Endothelial cell (in vitro differentiated cells): ENCODE data around the gene HYAL3. TPM values are rescaled to one million over a fixed set of nuclear protein-coding genes. Genes with fewer than 3 reads are reported as not detected.
A peak's percentile ranks its signal among the peaks of the same experiment; 100 is the strongest.

Experiments
- DNase-seq: peaks from one replicate; pipeline ENCODE4 v3.0.0; 2021; ENCODE audit warnings: low spot score
- H3K27ac Mint-ChIP-seq: one replicate; pipeline ENCODE4 v1.8.0; 2021; ENCODE audit warnings: mixed read lengths, inconsistent platforms; ENCODE audit not compliant: unreplicated experiment
- H3K27me3 Mint-ChIP-seq: one replicate; pipeline ENCODE4 v1.8.0; 2021; ENCODE audit warnings: mild to moderate bottlenecking, moderate library complexity, mixed read lengths, inconsistent platforms; ENCODE audit not compliant: unreplicated experiment
- H3K36me3 Mint-ChIP-seq: one replicate; pipeline ENCODE4 v1.8.0; 2021; ENCODE audit warnings: mild to moderate bottlenecking, low read depth, mixed read lengths, inconsistent platforms; ENCODE audit not compliant: unreplicated experiment
- H3K4me1 Mint-ChIP-seq: one replicate; pipeline ENCODE4 v1.8.0; 2021; ENCODE audit warnings: mild to moderate bottlenecking, mixed read lengths, inconsistent platforms; ENCODE audit not compliant: unreplicated experiment
- H3K4me3 Mint-ChIP-seq: one replicate; pipeline ENCODE4 v1.8.0; 2021; ENCODE audit warnings: mild to moderate bottlenecking, mixed read lengths, inconsistent platforms; ENCODE audit not compliant: unreplicated experiment
- H3K9me3 Mint-ChIP-seq: one replicate; pipeline ENCODE4 v1.8.0; 2021; ENCODE audit warnings: mixed read lengths, inconsistent platforms; ENCODE audit not compliant: unreplicated experiment
- total RNA-seq: library from RNA; stranded (reverse); fragmentation: NEBNext Ultra II Directional; extraction: Animal tissue kit (Norgen Biotek cat#: 25700); gene quantifications from one replicate; pipeline ENCODE4 v1.2.1, GENCODE V29; 2021; ENCODE audit not compliant: unreplicated experiment
- TF ChIP-seq, protein P1 (sequence below): fragments of 200-600 bp; sonication (generic); IDR thresholded peaks from one replicate; pipeline ENCODE4 v1.5.0; 2021; ENCODE audit warnings: antibody characterized with exemption; ENCODE audit not compliant: unreplicated experiment

The HYAL3 gene
- total RNA-seq, 1 donor from 2014 or later, result 12.7 TPM

DNA sequence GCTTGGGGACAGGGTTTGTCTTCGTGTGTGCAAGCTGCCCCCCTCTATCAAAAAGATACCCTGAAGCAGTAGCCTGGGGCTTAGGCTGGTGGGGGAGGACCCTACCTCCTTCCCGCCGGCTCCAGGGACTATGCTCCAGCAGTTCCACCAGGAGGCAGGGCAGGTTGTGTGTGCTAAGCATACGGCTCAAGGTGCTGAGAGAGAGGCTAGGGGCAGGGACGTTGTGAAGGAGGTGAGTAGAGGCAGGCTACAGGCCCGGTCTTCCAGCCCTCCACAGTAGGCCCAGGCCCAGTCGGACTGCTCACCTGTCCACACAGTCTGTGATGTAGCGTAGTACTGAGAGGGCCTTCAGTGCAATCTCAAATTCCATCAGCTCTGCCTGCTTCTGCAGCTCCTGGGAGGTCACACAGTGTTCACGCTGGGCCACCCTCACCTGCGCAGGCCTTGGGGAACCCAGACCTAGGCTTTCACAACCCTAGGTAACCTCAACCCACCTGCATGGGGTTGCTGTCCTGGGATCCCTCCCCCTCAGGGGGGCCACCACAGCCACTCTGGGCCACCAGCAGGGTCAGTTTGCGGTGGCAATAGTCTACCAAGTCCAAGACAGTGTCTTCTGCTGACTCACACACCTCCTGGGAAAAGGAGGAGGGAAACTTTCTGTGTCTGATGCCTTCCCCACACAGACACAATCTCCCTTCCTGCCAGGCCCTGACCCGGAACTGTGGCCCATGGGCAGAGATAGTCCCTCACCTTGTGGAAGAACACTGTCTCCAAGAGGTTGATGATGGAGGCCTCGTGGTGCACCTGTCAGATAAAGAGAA, 43.8 kb upstream of the HYAL3 start:
- H3K4me1 Mint-ChIP-seq, result peaks cover 20% of the 10 kb centered on the region
- peaks cover 10% of the 10 kb centered on the region for H3K36me3 Mint-ChIP-seq
- TF ChIP-seq, protein P1, sequence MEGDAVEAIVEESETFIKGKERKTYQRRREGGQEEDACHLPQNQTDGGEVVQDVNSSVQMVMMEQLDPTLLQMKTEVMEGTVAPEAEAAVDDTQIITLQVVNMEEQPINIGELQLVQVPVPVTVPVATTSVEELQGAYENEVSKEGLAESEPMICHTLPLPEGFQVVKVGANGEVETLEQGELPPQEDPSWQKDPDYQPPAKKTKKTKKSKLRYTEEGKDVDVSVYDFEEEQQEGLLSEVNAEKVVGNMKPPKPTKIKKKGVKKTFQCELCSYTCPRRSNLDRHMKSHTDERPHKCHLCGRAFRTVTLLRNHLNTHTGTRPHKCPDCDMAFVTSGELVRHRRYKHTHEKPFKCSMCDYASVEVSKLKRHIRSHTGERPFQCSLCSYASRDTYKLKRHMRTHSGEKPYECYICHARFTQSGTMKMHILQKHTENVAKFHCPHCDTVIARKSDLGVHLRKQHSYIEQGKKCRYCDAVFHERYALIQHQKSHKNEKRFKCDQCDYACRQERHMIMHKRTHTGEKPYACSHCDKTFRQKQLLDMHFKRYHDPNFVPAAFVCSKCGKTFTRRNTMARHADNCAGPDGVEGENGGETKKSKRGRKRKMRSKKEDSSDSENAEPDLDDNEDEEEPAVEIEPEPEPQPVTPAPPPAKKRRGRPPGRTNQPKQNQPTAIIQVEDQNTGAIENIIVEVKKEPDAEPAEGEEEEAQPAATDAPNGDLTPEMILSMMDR, result no peak
- H3K27ac Mint-ChIP-seq, result no peak overlapping the region
- no peak for DNase-seq
- H3K4me3 Mint-ChIP-seq, result no peak overlapping the region
- no peaks in the 10 kb centered on the region for H3K9me3 Mint-ChIP-seq
- peaks cover 29% of the 10 kb centered on the region for H3K27me3 Mint-ChIP-seq

DNA sequence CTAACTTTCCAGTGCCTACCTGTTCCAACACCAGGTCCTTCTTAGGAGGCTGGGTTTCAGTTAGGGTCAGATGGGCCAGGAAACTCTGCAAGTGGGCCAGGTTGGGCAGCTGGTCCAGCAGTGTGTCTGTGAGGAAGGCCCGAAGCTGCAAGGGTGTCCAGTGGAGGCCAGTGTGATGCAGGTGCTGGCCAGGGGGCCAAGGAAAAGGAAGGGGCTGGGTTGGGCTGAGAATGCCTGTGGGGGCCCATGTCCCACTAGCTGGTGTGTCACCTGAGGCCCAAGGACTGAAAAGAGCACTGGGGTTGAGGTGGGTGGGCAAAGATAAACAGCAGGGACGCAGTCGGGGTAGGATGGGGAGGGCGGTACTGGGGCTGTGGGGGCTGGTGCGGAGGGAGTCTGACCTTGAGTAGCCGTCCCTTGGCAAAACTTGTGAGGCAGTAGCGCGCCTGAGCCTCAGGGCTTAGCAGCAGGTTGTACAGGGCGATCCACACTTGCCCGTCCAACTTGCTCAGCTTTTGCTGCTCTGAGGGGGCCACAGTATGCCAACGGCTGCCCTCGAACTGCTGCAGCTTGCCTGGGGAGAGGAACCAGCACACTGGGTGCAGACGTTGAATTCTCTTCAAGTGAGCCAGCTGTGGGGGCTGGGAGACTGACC, 42.9 kb upstream of the HYAL3 start:
- H3K27me3 Mint-ChIP-seq, result peaks cover 30% of the 10 kb centered on the region
- TF ChIP-seq, protein P1, result no peak
- peaks cover 21% of the 10 kb centered on the region for H3K4me1 Mint-ChIP-seq
- H3K4me3 Mint-ChIP-seq, result no peak overlapping the region
- H3K27ac Mint-ChIP-seq, result no peak overlapping the region
- no peak for DNase-seq
- peaks cover 10% of the 10 kb centered on the region for H3K36me3 Mint-ChIP-seq
- no peaks in the 10 kb centered on the region for H3K9me3 Mint-ChIP-seq

DNA sequence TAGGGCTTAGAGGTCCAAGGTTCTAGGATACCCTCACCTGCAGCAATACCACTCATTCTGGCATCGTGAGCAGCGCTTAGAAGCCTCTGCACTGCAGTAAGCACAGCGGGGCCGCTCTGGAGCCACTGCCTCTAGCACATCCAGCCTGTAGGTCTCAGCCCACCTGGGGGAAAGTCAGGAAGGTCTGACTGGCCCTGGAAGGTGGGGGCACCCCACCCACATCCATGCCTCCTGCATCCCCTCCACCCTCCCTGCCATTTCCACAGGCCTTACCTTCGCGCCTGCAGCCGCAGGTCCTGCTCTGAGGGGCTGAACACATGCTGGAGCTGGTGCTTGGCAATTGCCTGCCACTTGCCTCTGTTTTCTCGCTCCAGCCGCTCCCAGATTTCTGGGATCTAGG, 42.3 kb upstream of the HYAL3 start:
- Mint-ChIP-seq H3K4me3 (no peak overlapping the region), H3K27me3 (peaks cover 30% of the 10 kb centered on the region), H3K36me3 (peaks cover 10% of the 10 kb centered on the region), H3K27ac (no peak overlapping the region), H3K9me3 (no peaks in the 10 kb centered on the region), H3K4me1 (peaks cover 23% of the 10 kb centered on the region)
- TF ChIP-seq, protein P1, result no peak
- no peak for DNase-seq

DNA sequence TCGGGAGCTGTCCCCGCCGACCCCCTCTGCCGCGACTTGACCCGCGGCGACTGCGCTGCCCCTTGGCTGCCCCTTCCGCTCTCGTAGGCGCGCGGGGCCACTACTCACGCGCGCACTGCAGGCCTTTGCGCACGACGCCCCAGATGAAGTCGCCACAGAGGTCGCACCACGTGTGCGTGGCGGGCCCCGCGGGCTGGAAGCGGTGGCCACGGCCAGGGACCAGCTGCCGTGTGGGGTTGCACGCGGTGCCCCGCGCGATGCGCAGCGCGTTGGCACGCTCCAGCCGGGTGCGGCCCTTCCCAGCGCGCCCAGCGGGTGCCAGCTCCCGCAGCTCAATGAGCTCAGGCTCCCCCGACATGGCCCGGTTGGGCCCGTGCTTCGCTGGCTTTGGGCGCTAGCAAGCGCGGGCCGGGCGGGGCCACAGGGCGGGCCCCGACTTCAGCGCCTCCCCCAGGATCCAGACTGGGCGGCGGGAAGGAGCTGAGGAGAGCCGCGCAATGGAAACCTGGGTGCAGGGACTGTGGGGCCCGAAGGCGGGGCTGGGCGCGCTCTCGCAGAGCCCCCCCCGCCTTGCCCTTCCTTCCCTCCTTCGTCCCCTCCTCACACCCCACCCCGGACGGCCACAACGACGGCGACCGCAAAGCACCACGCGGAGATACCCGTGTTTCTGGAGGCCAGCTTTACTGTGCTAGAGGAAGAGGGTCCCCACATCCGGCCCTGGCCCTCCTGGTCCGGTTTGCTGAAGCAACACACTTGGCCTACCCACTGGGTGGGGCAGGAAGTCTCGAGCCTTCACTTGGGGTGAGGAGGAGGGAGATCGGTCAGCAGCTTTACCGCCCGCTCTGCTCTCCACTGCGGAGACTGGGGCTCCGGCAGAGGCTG, 41.5 kb upstream of the HYAL3 start, which contains the start of gene RASSF1:
Gene RASSF1 (minus strand): TSS at position 389 of the 882 bp plus-strand sequence. CDS start 31 bp downstream, at position 358.
- Mint-ChIP-seq H3K36me3 (peaks cover 10% of the 10 kb centered on the region), H3K4me1 (peaks cover 26% of the 10 kb centered on the region), H3K27me3 (peaks cover 27% of the 10 kb centered on the region), H3K9me3 (no peaks in the 10 kb centered on the region), H3K27ac (no peak within 1 kb of the TSS), H3K4me3 (peak within 1 kb of the TSS; percentile 76)
- DNase-seq, result no peak
- TF ChIP-seq, protein P1, result no peak
